KOPT-K1 (cell line): ENCODE data around the gene SLC12A7.
A peak's percentile ranks its signal among the peaks of the same experiment; 100 is the strongest.

Source experiments
- H3K27ac ChIP-seq: fragments of 200-600 bp; sonication (generic); 2 replicates; pipeline ENCODE4 v1.5.1; 2016; ENCODE audit warnings: antibody characterized with exemption, mild to moderate bottlenecking, low read depth, low read length; ENCODE audit not compliant: poor library complexity, severe bottlenecking
- H3K36me3 ChIP-seq: fragments of 200-600 bp; sonication (generic); 2 replicates; pipeline ENCODE4 v1.5.1; 2017; ENCODE audit warnings: antibody characterized with exemption, mild to moderate bottlenecking, low read length, moderate library complexity; ENCODE audit not compliant: insufficient read depth
- H3K9me3 ChIP-seq: fragments of 200-600 bp; sonication (generic); 2 replicates; pipeline ENCODE4 v1.5.1; 2017; ENCODE audit warnings: antibody characterized with exemption, low read length, mild to moderate bottlenecking; ENCODE audit not compliant: insufficient read depth, poor library complexity, severe bottlenecking

Gene SLC12A7

DNA sequence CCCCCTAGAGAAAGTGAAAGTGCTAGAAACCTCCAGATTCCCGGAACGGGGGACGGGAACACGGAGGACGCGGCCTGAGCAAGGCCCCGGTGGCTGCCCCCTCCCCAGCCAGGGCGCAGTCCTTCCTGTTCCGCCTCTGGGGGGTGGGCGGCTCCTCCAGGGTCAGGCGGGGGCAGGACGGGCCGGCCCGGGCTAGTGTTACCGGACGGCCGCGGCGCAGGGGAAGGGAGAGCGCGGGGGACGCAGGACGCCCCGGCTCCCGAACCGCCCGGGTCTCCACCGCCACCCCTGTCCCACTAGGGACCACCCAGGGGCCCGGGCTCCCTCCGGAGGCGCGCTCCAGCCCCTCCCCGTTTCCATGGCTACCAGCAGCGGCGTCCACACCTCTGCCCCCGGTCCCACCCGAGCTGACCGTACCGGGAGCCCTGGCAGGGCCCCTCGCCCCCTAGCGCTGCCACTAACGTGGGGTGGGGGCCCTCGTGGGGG is 579 bp downstream of the SLC12A7 start:
- peak overlapping the region; percentile 70 for H3K27ac ChIP-seq
- H3K9me3 ChIP-seq: no peaks in the 10 kb centered on the region
- no peaks in the 10 kb centered on the region for H3K36me3 ChIP-seq

DNA sequence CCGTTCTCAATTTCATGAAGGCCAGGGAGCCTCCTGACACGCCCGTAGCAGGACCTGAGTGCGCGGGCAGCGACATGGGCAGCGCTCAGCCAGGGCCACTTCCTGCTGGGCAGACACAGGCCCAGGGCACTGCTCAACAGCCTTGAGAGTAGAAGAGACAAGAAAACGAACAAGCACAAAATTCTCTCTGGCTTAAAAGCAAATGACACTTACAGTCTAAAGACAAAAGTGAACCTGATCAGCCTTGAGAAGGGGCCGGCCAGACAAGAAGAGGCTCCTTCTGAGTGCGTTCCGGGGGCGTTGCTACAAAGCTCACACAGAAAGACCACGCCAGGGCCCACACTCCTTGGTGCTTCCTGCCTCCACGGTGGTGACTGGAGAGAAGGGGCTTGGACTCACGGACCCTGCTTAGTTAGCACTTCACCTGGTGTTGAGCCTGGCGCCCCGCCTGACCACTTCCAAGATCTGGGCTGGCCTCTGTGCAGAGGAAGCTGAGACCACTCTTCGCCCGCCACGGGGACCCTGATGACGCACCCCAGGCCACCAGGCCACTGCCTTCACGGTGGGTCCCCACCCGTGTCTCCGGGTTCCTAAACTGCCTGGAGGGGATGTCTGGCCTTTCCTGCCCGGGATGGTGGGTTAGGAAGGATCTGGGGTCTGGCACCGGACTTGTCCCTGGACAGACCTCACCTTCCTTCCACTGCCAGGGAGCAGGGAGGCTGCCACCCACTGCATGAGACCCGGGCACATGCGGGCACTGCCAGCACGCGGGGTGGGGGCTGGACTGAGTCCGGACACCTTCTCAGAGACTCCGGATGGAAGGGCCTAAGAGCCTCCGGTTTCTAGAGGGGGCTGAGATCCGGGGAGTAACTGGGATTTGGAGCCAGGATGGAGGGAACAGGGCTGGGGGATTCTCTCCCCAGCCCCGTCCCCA is 1.3 kb downstream of the SLC12A7 start:
- Histone ChIP-seq H3K36me3 (no peaks in the 10 kb centered on the region), H3K27ac (peak overlapping the region; percentile 70), H3K9me3 (no peaks in the 10 kb centered on the region)

DNA sequence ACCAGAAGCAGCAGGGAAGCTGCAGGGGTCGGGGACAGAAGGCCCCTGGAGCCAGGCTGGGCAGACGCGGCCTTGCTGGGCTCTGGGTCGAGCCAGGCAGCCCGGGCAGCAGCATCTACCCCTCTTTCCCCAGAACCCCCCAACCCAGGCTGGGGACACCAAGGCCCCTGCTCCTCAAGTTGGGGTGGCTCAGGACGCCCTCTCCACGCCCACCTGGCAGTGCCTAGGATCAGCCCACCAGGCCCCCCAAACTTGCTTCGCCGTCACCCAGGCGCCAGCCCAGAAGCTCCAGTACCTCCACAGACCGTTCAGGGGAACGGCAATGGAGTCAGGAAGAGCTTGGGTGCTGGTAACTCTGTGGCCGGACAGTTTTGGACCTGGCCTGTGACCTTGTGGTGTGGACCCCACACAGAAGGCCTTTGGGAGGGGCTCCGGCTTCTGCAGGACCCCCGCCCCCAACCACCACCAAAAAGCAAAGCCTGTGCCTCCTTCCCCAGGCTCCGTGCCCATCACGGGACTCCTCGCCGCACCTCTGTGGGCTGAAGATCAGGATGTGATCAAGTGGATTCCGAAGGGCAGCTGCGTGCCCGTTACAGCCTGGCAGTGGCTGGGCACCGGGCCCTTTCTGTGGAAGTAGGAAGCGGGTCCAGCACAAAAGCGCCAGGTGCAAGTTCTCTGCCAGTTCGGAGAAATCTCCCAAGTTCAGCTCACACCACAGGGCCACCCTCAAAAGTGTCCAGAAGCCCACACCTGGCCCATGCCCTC is 2.1 kb downstream of the SLC12A7 start:
- Histone ChIP-seq H3K36me3 (no peaks in the 10 kb centered on the region), H3K27ac (peak overlapping the region; percentile 7), H3K9me3 (no peaks in the 10 kb centered on the region)

DNA sequence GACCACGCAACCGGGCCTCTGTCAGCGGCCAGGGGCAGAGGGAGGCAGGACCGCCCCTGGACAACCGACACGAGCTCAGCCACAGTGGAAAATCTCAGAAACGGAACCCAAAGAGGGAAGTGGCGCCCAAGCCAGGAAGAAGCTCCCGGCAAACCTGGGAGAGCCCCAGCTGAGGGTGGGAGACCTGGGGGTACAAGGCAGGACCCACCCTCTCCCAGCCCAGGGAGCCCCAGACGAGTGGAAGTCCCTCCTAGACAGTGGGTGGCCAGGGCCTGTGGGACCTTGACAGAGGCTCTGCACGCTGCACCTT is 3.0 kb downstream of the SLC12A7 start:
- Histone ChIP-seq H3K9me3 (no peaks in the 10 kb centered on the region), H3K27ac (no peak overlapping the region), H3K36me3 (no peaks in the 10 kb centered on the region)

DNA sequence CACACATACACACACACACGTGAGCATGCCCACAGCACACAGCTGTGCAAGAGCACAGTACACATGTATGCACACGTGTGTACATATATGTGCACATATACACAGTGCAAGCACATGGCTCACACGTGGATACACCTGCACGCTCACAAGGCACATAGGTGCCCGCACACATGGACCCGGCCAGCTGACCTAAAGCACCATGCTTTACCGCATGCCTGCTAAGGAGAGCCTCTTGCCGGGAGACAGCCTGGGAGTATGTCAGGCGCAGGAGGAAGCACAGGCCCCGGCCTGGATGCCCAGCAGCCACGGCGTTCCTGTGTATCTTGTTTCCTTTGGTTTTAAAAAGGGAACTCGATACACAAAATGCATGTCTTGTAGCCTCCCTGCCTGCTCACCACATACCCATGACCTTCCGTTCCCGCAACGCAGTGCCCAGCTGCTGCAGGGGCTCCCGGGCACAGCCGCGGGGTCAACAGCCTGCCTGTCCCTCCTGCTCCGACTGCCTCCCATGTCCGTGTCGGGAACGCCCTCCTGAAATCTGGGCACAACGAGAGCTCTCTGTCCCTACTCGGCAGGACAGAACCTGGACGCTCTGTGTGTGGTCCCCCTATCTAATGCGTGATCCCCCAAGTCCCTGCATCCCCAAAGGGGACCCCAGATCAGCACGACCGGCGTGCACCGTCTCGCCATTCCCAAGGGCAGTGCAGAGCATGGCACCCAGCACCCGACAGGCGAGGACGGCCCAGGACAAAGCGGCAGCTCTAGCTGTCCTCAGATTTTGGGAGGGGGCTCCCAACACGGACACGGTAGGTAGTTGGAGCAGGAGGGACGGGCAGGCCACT is 3.6 kb downstream of the SLC12A7 start:
- no peaks in the 10 kb centered on the region for H3K36me3 ChIP-seq
- peak overlapping the region; percentile 72 for H3K27ac ChIP-seq

DNA sequence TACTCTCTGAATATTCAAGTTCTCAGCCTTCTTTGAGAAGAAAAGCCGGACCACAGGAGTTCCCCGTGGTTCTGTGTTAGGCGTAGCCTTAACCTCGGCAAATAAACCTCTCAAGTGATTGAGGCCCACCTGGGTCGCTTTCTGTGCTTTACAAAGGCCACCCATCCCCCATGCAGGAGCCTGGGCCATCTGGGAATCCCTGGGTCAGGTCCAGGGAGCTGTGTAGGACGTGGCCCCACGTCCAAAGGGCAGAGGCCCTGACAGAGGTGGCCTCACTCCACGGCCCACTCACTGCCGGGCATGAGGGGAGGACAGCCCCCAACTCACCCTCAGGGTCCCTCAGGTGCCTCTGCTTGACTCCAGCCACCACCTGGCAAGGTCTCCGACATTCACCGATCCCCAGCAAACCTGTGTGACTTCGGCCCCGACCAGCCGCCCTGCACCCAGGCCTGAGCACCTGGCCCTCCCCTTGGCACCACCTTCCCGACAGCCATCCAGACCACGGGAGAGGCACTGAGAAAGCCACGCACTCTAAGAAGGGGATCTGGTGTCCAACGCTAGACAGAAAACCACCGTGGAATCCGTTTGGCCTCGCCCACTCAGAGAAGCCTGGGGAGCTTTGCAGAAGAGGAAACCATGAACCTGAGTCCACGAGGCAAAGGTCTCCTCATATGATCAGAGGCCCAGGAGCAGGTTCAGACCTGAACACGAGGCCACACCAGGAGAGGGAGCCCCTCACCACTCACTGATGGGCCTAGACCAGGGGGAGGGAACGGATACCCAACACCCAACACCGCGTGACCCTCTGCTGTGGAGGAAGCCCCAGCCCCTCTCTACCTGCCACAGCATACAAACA is 4.5 kb downstream of the SLC12A7 start:
- H3K27ac ChIP-seq: peak overlapping the region; percentile 72
- H3K9me3 ChIP-seq: no peaks in the 10 kb centered on the region
- H3K36me3 ChIP-seq: no peaks in the 10 kb centered on the region

More for the DNA sequence above, 3.6 kb downstream of the SLC12A7 start:
- no peaks in the 10 kb centered on the region for H3K9me3 ChIP-seq

DNA sequence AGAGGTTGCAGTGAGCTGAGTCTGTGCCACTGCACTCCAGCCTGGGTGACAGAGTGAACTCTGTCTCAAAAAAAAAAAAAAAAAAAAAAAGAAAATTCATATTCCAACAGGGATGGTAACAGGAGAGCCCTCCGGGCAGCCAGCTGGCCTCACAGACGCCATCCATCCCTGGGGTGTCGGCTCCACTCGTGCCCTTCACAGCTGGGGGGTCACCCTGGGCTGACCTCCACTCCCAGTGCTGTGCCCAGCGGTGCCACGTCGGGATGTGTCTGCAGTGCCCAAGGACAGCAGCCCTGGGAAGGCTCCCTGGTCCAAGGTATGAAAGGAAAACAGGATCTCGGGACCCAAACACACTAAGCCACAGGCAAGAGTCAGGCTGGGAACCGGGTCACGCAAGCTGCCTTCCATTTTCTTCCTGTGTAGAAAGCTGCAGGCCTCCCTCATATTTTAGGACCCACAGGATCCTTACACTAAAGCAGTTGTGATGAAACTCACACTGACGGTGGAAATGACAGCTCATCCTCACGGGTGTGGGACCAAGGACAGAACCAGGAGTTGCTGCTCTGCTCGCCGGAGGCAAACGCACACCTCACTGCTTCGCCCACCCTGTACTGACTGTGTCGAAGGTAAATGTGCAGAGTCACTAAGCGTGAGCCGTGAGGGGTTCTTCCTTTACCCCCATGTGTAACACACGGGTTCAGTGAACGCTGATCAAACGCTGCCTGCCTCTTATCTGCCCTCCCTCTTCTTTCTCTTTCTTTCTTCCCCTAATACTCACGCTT is 5.3 kb downstream of the SLC12A7 start:
- Histone ChIP-seq H3K36me3 (no peaks in the 10 kb centered on the region), H3K27ac (peak overlapping the region; percentile 72), H3K9me3 (no peaks in the 10 kb centered on the region)

DNA sequence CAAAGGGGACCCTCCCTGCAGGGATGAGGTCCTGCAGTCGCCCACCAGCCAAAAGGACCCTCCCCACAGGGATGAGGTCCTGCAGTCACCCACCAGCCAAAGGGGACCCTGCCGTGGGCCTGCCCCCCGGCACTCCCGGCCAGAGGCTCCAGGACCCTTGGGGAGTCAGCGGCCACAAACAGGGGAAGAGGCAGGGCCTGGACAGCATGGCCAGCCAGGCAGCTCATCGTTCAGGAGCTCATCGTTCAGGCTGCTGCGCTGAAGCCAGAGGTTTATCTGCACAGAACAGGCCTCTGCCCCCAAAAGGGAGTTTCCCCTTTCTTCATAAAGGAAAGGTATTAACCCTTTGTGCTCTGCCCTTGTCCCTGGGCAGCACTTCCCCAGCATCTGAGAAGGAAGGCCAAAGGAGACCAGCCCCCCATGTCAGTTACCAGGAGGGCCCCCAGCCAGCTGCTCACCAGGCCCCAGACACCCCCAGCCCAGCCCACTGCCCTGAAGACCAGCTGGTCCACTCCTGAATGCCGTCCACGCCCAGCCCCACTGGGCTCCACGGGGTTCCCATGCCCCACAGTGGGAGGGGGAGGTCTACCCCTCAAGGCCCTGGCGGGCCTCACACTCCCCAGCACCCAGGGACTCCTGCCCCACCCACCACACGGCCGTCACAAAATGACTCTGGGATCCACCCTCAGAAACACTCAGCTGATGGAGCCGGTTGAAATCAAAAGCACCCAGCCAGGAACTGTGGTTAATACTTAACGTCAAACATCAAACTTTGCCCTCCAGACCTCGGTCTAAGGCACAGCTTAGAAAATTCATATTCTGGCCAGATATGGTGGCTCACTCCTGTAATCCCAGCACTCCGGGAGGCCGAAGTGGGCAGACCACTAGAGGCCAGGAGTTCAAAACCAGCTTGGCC is 6.3 kb downstream of the SLC12A7 start:
- H3K27ac ChIP-seq: peak overlapping the region; percentile 72
- H3K9me3 ChIP-seq: no peaks in the 10 kb centered on the region
- no peaks in the 10 kb centered on the region for H3K36me3 ChIP-seq

DNA sequence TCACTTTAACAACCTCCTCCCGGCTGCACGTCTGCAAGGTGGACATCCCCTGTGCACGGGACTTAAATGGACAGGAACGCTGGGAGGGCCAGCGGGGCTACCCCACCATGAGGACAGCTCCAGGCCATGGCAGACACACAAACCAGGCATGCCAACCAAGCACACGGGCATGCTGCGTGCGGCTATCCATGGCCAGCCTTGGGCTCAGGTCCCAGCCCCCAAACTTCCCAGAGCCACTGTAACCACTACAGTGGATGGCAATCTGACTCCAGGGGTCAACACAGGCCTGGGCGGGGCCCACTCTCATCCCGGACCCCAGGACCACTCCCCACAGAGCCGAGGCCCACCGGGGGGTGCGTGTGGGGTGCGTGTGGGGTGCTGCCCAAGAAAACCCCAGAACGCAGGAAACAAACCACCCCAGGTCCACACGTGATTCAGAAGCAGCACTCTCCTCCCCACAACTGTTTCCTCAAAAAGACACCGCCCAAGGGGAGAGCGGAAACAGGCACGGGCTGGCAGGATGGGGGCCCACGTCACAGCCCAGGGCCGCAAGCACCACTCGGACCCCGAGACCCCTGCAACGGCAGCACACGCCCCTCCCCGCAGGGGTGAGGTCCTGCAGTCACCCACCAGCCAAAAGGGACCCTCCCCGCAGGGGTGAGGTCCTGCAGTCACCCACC is 7.4 kb downstream of the SLC12A7 start:
- Histone ChIP-seq H3K9me3 (no peaks in the 10 kb centered on the region), H3K36me3 (no peaks in the 10 kb centered on the region), H3K27ac (peak overlapping the region; percentile 72)

DNA sequence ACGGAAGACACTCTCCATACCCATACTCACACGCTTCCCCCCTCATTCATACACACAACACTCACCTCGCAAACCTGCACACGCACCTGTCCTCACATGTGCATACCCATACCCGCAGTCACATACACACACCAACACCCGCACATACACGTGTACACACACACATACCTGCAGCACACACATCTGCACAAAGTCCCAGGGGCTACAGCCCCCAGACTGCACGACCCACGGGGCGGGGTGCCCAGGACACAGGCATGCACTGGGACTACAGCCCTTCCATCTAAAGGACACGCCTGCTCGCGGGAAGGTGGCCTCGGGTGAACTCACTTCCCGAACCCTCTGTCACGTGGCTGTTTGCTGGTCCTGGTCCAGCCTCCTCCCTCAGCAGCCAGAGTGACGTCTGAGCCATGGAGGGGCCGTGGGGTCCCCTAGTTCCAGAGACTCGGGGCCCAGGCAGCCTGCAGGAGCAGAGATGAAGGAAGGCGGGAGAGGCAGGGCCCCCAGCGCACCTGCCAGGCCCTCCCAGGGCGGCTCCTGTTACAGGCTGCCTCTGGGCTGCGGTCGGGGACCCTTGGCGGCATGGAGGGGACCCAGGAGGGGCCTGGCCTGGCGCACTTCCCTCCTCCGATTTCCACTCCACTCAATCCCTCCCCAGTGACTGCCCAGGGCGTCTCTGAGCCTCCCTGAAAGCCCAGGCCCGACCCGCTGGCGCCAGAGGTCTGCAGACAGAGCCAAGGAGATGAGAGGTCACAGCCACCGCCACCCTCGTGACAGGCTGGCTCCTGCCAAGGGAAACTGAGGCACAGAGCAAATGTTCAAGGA is 8.1 kb downstream of the SLC12A7 start:
- peak overlapping the region; percentile 72 for H3K27ac ChIP-seq

DNA sequence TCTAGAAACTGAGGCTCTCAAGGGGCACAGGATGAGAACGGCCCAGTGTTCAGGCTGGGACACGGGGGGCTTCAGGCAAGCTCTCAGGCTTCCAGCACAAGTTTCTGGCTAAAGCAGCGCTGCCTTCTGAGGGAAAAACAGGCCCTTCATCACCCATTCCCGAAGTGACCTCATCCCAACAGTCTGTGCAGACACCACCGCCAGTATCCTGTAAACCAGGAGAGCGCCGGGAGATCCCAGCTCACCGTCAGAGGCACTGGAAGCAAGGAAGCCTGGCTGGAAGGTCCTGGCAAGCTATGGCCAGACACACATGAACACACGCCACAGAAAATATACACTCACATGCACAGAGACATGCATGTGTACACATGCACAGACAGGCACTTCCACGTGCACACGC is 8.8 kb downstream of the SLC12A7 start:
- Histone ChIP-seq H3K27ac (peak overlapping the region; percentile 72), H3K36me3 (no peaks in the 10 kb centered on the region), H3K9me3 (no peaks in the 10 kb centered on the region)

More for the DNA sequence above, 8.1 kb downstream of the SLC12A7 start:
- Histone ChIP-seq H3K9me3 (no peaks in the 10 kb centered on the region), H3K36me3 (no peaks in the 10 kb centered on the region)
